Measurements from ENCODE around the gene PPP1R14B. TPM values are rescaled to one million over a fixed set of nuclear protein-coding genes. Genes with fewer than 3 reads are reported as not detected.

PPP1R14B gene
- total and polyA plus RNA-seq, 4 experiments from 2014 or later = 32.2 to 83.5 (median 45.2) TPM

GRCh38 chr11:64204080-64204440, 42.7 kb downstream of the PPP1R14B start:
- no peak overlapping the region for H3K4me3 ChIP-seq (ENCODE audit: low read length in 2 of 2)
- no peak overlapping the region for H3K4me3 Mint-ChIP-seq
- H3K36me3 ChIP-seq (ENCODE audit: insufficient read depth, low read length) = peaks cover 37% of the 10 kb centered on the region
- peaks cover 39% of the 10 kb centered on the region for H3K4me1 ChIP-seq (ENCODE audit: insufficient read depth, low read length)
- peaks cover 14 to 60% (median 37%) of the 10 kb centered on the region in 4 donors for H3K4me1 Mint-ChIP-seq
- H3K36me3 Mint-ChIP-seq = peaks cover 27 to 66% of the 10 kb centered on the region in 2 donors
- H3K9me3 Mint-ChIP-seq = peaks cover 0 to 2% (median 0%) of the 10 kb centered on the region in 8 donors
- ChIA-PET CTCF (ENCODE audit: partially characterized antibody) (interaction anchor here (0.6 to 9.7 kb wide), 28 partner anchors 9 to 258 kb away, joined by 3 to 367 read pairs (median 6); partner anchors contain the start of genes BAD, CATSPERZ, DNAJC4 and ESRRA), POLR2A (ENCODE audit: partially characterized antibody) (interaction anchor here (0.7 to 22.7 kb wide), 13 partner anchors 9 to 1363 kb away, joined by 3 to 937 read pairs (median 8); partner anchors contain the start of genes BAD, CATSPERZ, DNAJC4 and ESRRA)
- DNase-seq = no peak
- H3K27me3 ChIP-seq (ENCODE audit: insufficient read depth, low read length) = no peaks in the 10 kb centered on the region
- no peaks in the 10 kb centered on the region for H3K27me3 Mint-ChIP-seq
- H3K9me3 ChIP-seq (ENCODE audit: control insufficient read depth in 1 of 2, low read length in 2 of 2) = no peaks in the 10 kb centered on the region
- peak overlapping the region in 5 of 7 donors; percentile 85 to 95 (median 94) for H3K27ac Mint-ChIP-seq
- H3K27ac ChIP-seq (ENCODE audit: low read depth, low read length) = no peak overlapping the region
- intact Hi-C loops (cut with micrococcal nuclease) = loop anchor here (1.0 kb wide), 6 partner anchors 19 to 127 kb away; partner anchors contain the start of genes NUDT22, PLCB3 and TRPT1

DNA sequence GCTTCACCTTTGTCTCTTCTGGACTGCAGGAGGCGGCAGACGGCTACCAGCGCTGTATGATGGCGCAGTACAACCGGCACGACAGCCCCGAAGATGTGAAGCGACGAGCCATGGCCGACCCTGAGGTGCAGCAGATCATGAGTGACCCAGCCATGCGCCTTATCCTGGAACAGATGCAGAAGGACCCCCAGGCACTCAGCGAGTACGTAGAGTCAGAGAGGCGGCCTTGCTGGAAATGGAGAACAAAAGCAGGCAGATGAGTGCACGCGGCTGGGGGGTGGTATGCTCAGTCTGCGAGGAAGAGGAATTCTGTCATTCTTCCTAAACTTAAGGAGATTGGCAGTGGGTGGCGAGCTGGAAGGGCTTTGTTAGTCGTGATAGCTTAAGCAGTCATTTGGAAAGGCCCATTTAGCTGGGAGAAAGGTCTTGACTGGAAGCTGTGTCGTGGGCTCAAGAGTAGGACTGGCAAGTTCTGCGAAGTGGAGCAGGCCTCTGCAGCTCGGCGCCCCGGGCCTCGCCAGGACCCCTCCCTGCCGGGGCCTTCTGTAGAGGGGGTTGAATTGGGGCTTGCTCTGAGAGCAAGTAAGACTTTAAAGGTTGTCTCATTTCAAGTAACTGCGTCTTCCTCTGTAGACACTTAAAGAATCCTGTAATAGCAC, 43.2 kb downstream of the PPP1R14B start:
- peaks cover 40% of the 10 kb centered on the region for H3K36me3 ChIP-seq (ENCODE audit: insufficient read depth, low read length)
- no peak overlapping the region for H3K4me3 ChIP-seq (ENCODE audit: low read length in 2 of 2)
- Mint-ChIP-seq H3K27ac (peak overlapping the region in 2 of 7 donors; percentile 46 to 58), H3K27me3 (no peaks in the 10 kb centered on the region), H3K9me3 (peaks cover 0 to 2% (median 0%) of the 10 kb centered on the region in 8 donors), H3K36me3 (peaks cover 27 to 62% of the 10 kb centered on the region in 2 donors), H3K4me1 (peaks cover 13 to 55% (median 33%) of the 10 kb centered on the region in 4 donors), H3K4me3 (no peak overlapping the region)
- no peak overlapping the region for H3K27ac ChIP-seq (ENCODE audit: low read depth, low read length)
- peaks cover 34% of the 10 kb centered on the region for H3K4me1 ChIP-seq (ENCODE audit: insufficient read depth, low read length)
- no peaks in the 10 kb centered on the region for H3K27me3 ChIP-seq (ENCODE audit: insufficient read depth, low read length)
- no peaks in the 10 kb centered on the region for H3K9me3 ChIP-seq (ENCODE audit: control insufficient read depth in 1 of 2, low read length in 2 of 2)
- intact Hi-C loops (cut with micrococcal nuclease) = loop anchor here (1.0 kb wide), 6 partner anchors 18 to 128 kb away; partner anchors contain the start of genes NUDT22, PLCB3 and TRPT1
- ChIA-PET POLR2A (ENCODE audit: partially characterized antibody) (interaction anchor here (1.1 to 22.7 kb wide), 6 partner anchors 17 to 114 kb away, joined by 3 to 937 read pairs (median 152); partner anchors contain the start of genes CATSPERZ, DNAJC4, ESRRA and FKBP2), CTCF (ENCODE audit: partially characterized antibody) (interaction anchor here (1.0 to 9.7 kb wide), 16 partner anchors 9 to 157 kb away, joined by 3 to 367 read pairs (median 26); partner anchors contain the start of genes BAD, CATSPERZ, DNAJC4 and ESRRA)
- DNase-seq = no peak

- no peaks in the 10 kb centered on the region for H3K27me3 Mint-ChIP-seq
- H3K27ac Mint-ChIP-seq = peak overlapping the region in 3 of 7 donors; percentile 25 to 58 (median 34)
- ChIA-PET CTCF (ENCODE audit: partially characterized antibody) (interaction anchor here (3.4 to 9.7 kb wide), 8 partner anchors 8 to 129 kb away, joined by 25 to 367 read pairs (median 84); partner anchors contain the start of genes BAD, CATSPERZ, DNAJC4 and ESRRA), POLR2A (ENCODE audit: partially characterized antibody) (interaction anchor here (1.4 to 22.7 kb wide), 6 partner anchors 16 to 115 kb away, joined by 3 to 937 read pairs (median 152); partner anchors contain the start of genes CATSPERZ, DNAJC4, ESRRA and FKBP2)
- H3K36me3 Mint-ChIP-seq = peaks cover 27 to 61% of the 10 kb centered on the region in 2 donors
- intact Hi-C loops (cut with micrococcal nuclease) = no loop called here
- Histone ChIP-seq H3K36me3 (ENCODE audit: insufficient read depth, low read length) (peaks cover 45% of the 10 kb centered on the region), H3K4me1 (ENCODE audit: insufficient read depth, low read length) (peaks cover 28% of the 10 kb centered on the region), H3K9me3 (ENCODE audit: control insufficient read depth in 1 of 2, low read length in 2 of 2) (no peaks in the 10 kb centered on the region), H3K27me3 (ENCODE audit: insufficient read depth, low read length) (no peaks in the 10 kb centered on the region), H3K4me3 (ENCODE audit: low read length in 2 of 2) (no peak overlapping the region), H3K27ac (ENCODE audit: low read depth, low read length) (no peak overlapping the region)
- no peak overlapping the region for H3K4me3 Mint-ChIP-seq
- peaks cover 0 to 2% (median 0%) of the 10 kb centered on the region in 8 donors for H3K9me3 Mint-ChIP-seq
- H3K4me1 Mint-ChIP-seq = peaks cover 13 to 50% (median 30%) of the 10 kb centered on the region in 4 donors
- no peak for DNase-seq
Measured at GRCh38 chr11:64202992-64203391, 43.8 kb downstream of the PPP1R14B start.

DNA sequence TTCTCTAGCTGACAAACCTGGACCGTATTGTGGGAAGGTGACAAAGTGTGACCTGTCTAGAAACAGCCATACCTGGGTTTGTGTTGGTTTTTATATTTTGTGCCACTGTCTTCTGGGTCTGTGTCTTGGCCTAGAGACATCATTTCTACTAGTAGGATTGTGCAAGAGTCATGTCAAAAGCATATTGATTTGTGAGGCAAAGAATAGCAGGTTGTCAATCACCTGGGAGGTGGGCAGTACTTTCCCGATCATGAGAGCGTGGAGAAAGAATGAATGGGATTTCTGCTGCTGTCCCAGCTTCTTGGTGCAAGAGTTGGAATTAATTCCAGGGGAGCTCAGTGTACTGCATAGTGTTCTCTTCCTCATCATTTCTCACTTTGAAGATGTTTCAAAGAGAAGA, 45.2 kb downstream of the PPP1R14B start:
- H3K36me3 Mint-ChIP-seq = peaks cover 38 to 62% of the 10 kb centered on the region in 2 donors
- CTCF ChIA-PET (ENCODE audit: partially characterized antibody) = interaction anchor here (1.4 to 1.6 kb wide), 2 partner anchors 49 to 100 kb away, joined by 6 to 12 read pairs; partner anchors contain the start of gene CATSPERZ
- H3K9me3 ChIP-seq (ENCODE audit: control insufficient read depth in 1 of 2, low read length in 2 of 2) = no peaks in the 10 kb centered on the region
- peaks cover 10 to 35% (median 25%) of the 10 kb centered on the region in 4 donors for H3K4me1 Mint-ChIP-seq
- H3K27ac Mint-ChIP-seq = peak overlapping the region in 1 of 7 donors; percentile 14
- no peak overlapping the region for H3K4me3 Mint-ChIP-seq
- H3K27me3 ChIP-seq (ENCODE audit: insufficient read depth, low read length) = no peaks in the 10 kb centered on the region
- no peak overlapping the region for H3K27ac ChIP-seq (ENCODE audit: low read depth, low read length)
- no peak for DNase-seq
- H3K4me1 ChIP-seq (ENCODE audit: insufficient read depth, low read length) = peaks cover 26% of the 10 kb centered on the region
- intact Hi-C loops (cut with micrococcal nuclease) = no loop called here
- no peaks in the 10 kb centered on the region for H3K9me3 Mint-ChIP-seq
- H3K27me3 Mint-ChIP-seq = no peaks in the 10 kb centered on the region
- peaks cover 60% of the 10 kb centered on the region for H3K36me3 ChIP-seq (ENCODE audit: insufficient read depth, low read length)
- POLR2A ChIA-PET (ENCODE audit: partially characterized antibody) = interaction anchor here (1.0 to 22.7 kb wide), 5 partner anchors 14 to 103 kb away, joined by 3 to 937 read pairs (median 4); partner anchors contain the start of genes BAD, CATSPERZ, DNAJC4 and FKBP2
- no peak overlapping the region for H3K4me3 ChIP-seq (ENCODE audit: low read length in 2 of 2)

DNA sequence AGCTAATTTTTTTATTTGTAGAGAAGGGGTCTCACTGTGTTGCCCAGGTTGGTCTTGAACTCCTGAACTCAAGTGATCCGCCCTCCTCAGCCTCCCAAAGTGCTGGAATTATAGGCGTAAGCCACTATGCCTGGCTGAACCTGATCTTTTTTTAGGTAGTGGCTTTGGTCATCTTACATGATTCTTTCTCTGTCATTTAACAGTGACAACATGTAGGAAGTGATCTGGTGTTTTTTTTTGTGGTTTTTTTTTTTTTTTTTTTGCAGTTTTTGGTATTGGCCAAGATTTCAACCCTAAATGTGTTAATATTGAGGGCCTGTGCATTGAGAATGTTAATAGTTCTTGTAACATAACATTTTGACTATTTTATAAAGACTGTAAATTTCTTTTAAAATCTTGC, 48.2 kb downstream of the PPP1R14B start:
- POLR2A ChIA-PET (ENCODE audit: partially characterized antibody) = interaction anchor here (4.1 to 22.7 kb wide), 2 partner anchors 12 to 35 kb away, joined by 19 to 937 read pairs; partner anchors contain the start of genes DNAJC4, FKBP2, NUDT22 and PLCB3
- H3K9me3 Mint-ChIP-seq = no peaks in the 10 kb centered on the region

DNA sequence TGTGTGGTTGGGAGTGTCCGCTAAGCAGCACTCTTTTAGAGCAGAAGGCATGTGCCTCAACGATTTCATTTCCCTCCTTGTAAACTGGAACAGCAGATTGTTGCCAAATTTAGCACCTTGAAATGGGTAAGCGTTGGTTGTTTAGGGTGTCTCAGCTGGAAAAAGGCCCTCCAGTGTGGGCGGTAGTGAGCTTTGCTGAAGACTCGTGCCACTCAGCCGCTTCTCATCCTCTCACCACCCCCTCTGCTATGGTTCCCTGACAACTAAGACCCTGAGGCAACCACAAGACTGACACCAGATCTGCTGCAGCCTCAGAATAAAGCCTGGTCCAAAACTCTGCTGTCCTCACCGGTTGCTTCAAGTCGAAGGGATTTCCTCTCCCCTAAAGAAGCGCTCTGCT, 50.1 kb downstream of the PPP1R14B start:
- H3K36me3 ChIP-seq (ENCODE audit: insufficient read depth, low read length) = peaks cover 78% of the 10 kb centered on the region
- no peak overlapping the region for H3K4me3 ChIP-seq (ENCODE audit: low read length in 2 of 2)
- H3K9me3 ChIP-seq (ENCODE audit: control insufficient read depth in 1 of 2, low read length in 2 of 2) = no peaks in the 10 kb centered on the region
- Mint-ChIP-seq H3K27ac (peak overlapping the region in 2 of 7 donors; percentile 68 to 70), H3K4me1 (peaks cover 6 to 18% (median 10%) of the 10 kb centered on the region in 4 donors), H3K27me3 (no peaks in the 10 kb centered on the region), H3K4me3 (no peak overlapping the region), H3K36me3 (peaks cover 42 to 70% of the 10 kb centered on the region in 2 donors), H3K9me3 (no peaks in the 10 kb centered on the region)
- intact Hi-C loops (cut with micrococcal nuclease) = no loop called here
- DNase-seq = no peak
- H3K27ac ChIP-seq (ENCODE audit: low read depth, low read length) = no peak overlapping the region
- POLR2A ChIA-PET (ENCODE audit: partially characterized antibody) = interaction anchor here (1.9 to 4.1 kb wide), 2 partner anchors 10 kb away, joined by 7 to 19 read pairs; partner anchors contain the start of genes FERMT3 and STIP1
- H3K27me3 ChIP-seq (ENCODE audit: insufficient read depth, low read length) = no peaks in the 10 kb centered on the region
- CTCF ChIA-PET (ENCODE audit: partially characterized antibody) = interaction anchor here (1.0 to 4.7 kb wide), 4 partner anchors 8 to 108 kb away, joined by 4 to 27 read pairs (median 4); partner anchors contain the start of gene FERMT3
- peaks cover 5% of the 10 kb centered on the region for H3K4me1 ChIP-seq (ENCODE audit: insufficient read depth, low read length)

More for the DNA sequence above, 48.2 kb downstream of the PPP1R14B start:
- H3K9me3 ChIP-seq (ENCODE audit: control insufficient read depth in 1 of 2, low read length in 2 of 2) = no peaks in the 10 kb centered on the region
- no peak for DNase-seq
- H3K4me3 ChIP-seq (ENCODE audit: low read length in 2 of 2) = no peak overlapping the region
- Mint-ChIP-seq H3K4me3 (no peak overlapping the region), H3K27ac (peak overlapping the region in 1 of 7 donors; percentile 6), H3K36me3 (peaks cover 49 to 75% of the 10 kb centered on the region in 2 donors), H3K4me1 (peaks cover 4 to 9% (median 7%) of the 10 kb centered on the region in 4 donors), H3K27me3 (no peaks in the 10 kb centered on the region)
- no peaks in the 10 kb centered on the region for H3K27me3 ChIP-seq (ENCODE audit: insufficient read depth, low read length)
- H3K27ac ChIP-seq (ENCODE audit: low read depth, low read length) = no peak overlapping the region
- peaks cover 80% of the 10 kb centered on the region for H3K36me3 ChIP-seq (ENCODE audit: insufficient read depth, low read length)
- CTCF ChIA-PET (ENCODE audit: partially characterized antibody) = interaction anchor here (1.5 kb wide), 1 partner anchor 102 kb away, joined by 3 read pairs; no protein-coding TSS in a partner anchor
- intact Hi-C loops (cut with micrococcal nuclease) = no loop called here
- H3K4me1 ChIP-seq (ENCODE audit: insufficient read depth, low read length) = no peaks in the 10 kb centered on the region

Data from CD4-positive, alpha-beta memory T cell (primary cell).